Esophagus squamous epithelium (tissue), 4 donors: ENCODE results near the gene TRAF3IP1.

Experiments used
- POLR2A ChIP-seq, 4 donors: fragments of 450-650 bp; IDR thresholded peaks; one replicate each; pipeline ENCODE4 v1.6.1; 2017; ENCODE audit warnings: antibody characterized with exemption in 4 of 4, mild to moderate bottlenecking in 4 of 4, moderate library complexity in 3 of 4
- TF ChIP-seq, protein P1 (sequence below), 6 experiments: fragments of 450-650 bp in 4 of 6; fragments of 200-600 bp in 2 of 6; sonication (generic) in 2 of 6; IDR thresholded peaks; one replicate each; pipeline ENCODE4 v1.5.1; 2016 to 2019; ENCODE audit warnings: antibody characterized with exemption in 6 of 6, mild to moderate bottlenecking in 4 of 6, moderate library complexity in 4 of 6

DNA sequence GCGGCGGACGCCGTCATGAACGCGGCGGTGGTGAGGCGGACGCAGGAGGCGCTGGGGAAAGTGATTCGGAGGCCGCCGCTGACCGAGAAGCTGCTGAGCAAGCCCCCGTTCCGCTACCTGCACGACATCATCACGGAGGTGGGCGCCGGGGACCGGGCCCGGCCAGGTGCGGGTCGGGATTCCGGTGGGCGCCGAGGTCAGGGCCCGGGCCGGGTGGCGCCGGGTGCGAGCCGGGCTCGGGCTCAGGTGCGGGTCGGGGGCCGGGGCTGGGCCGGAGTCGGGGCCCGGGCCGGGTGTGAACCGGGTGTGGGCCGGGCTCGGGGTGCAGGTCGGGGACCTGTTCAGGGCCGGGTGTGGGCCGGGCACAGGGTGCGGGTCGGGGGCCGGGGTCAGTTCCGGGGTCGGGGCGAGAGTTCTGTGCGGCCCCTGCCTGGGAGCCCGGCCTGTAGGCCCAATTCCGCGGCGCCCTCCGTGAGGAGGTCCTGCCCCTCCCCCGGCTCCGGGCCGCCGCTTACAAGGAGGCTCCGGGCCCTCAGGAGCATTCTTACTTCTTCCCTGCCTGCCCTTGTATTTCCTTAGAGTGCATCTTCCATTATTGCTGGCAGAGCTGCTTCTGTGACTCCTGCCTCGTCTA is 447 bp downstream of the TRAF3IP1 start:
- TF ChIP-seq, protein P1, sequence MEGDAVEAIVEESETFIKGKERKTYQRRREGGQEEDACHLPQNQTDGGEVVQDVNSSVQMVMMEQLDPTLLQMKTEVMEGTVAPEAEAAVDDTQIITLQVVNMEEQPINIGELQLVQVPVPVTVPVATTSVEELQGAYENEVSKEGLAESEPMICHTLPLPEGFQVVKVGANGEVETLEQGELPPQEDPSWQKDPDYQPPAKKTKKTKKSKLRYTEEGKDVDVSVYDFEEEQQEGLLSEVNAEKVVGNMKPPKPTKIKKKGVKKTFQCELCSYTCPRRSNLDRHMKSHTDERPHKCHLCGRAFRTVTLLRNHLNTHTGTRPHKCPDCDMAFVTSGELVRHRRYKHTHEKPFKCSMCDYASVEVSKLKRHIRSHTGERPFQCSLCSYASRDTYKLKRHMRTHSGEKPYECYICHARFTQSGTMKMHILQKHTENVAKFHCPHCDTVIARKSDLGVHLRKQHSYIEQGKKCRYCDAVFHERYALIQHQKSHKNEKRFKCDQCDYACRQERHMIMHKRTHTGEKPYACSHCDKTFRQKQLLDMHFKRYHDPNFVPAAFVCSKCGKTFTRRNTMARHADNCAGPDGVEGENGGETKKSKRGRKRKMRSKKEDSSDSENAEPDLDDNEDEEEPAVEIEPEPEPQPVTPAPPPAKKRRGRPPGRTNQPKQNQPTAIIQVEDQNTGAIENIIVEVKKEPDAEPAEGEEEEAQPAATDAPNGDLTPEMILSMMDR (IDR thresholded peaks at IDR 0.05) = no peak
- TF ChIP-seq POLR2A (IDR thresholded peaks at IDR 0.05) = no peak
